T-helper 2 cell treated with Interferon-gamma antibody and Interleukin-4, amounts not matched to agents 100 ng/mL and 5 ng/mL, for 36 hours (primary cell): ENCODE results near the gene LYPD4. TPM values are rescaled to one million over a fixed set of nuclear protein-coding genes. Genes with fewer than 3 reads are reported as not detected.
"Not testable (repeated sequence)": the region's sequence is repeated elsewhere in the genome, so short reads cannot be mapped to it uniquely, and the experiment has no call there.

Source experiments
- intact Hi-C: fragments of 100-400 bp; cut with micrococcal nuclease; formaldehyde crosslinking; loops from one replicate; pipeline ENCODE4 v1.15.1; 2023
- total RNA-seq: library from RNA; stranded (reverse); gene quantifications from 2 replicates; pipeline ENCODE4 v1.2.3, GENCODE V29; 2022

LYPD4 gene
- total RNA-seq, 1 donor from 2014 or later: not detected

DNA sequence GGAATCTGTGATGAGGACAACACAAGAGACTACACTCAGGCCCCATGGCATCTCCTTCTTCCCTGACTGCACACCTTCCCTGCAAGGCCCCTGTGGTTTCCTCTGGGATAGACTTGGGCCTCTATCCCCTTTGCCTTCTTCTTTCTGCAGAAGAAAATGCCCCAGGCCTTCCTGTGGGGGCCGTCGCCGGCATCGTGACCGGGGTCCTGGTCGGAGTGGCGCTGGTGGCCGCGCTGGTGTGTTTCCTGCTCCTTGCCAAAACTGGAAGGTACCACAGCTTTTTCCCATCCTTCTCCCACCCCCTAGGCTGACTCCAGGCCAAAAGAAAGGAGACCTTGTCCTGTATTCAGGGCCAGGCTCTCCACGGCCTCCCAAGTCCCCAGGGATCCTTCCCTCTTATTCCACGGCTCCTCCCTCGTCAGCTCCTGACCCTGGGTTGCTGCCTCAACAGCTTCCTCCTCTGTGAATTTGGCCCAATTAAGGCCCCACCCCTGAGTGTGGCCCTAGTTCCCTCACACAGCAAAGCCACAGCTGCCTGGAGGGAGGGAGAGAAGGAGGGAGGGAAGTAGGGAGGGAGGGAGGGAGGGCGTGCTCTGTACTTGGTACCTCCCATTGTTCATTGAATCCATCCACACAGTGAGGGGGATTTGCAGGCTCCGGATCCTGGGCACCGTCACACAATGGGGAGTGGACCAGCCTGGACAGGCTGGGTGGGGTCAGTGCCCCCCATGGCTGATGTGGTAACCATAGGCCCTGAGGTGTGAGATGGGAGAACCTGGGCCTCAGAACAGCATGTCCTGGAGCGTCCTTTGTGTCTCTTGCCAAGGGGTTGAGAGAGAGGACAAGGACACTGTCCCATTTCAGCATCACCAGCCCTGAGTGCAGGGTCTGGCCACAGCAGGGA lies 35.6 kb downstream of the LYPD4 start:
- intact Hi-C loops: no loop called here

DNA sequence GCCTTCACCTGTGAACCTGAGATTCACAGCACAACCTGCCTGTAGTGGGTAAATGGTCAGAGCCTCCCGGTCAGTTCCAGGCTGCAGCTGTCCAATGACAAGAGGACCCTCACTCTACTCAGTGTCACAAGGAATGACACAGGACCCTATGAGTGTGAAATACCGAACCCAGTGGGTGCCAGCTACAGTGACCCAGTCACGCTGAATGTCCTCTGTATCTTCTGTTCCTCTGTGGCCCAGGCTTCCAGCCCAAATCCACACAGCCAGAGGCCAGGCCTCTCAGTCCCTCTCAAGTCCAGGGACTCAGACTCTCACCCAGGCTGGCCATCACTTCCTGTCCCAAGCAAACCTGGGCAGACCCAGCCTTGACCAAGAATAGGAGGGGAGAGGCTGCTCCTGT lies 37.3 kb downstream of the LYPD4 start:
- intact Hi-C loops: no loop called here

DNA sequence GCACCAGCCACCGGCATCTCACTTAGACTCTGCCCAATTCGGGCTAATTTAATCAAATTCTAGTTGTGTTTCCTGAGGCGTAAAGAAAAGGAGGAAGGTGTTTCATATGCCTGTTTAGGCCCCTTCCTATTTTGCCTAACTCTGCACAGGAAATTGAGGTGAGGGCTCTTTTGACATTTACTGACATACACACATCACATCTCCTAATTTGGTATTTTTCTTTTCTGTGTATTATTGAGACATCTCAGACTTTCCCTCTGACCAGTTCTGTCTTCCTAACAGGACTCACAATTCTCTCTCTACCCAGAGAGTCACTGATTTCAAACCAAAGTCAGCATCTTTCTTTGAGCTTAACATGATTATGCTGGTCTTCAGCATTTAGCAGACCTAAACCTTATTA lies 40.1 kb downstream of the LYPD4 start:
- intact Hi-C loops: no loop called here

DNA sequence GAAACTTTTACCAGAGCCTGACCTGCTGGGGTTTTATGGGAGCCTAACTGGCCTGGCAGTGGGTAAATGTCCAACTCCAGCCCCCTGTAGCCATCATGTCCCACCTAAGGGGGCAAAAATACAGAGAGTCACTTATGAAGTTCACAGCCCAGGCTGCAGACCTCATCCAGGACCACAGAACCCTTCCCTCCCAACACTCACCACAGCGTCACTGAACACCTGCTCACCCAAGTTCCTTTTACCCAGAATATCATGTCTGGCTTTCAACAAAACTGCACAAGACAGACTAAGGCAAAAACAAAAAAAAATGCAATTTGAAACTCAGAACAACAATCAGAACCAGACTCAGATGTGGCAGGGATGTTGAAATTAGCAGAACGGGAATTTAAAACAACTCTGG lies 41.7 kb downstream of the LYPD4 start:
- intact Hi-C loops: no loop called here

DNA sequence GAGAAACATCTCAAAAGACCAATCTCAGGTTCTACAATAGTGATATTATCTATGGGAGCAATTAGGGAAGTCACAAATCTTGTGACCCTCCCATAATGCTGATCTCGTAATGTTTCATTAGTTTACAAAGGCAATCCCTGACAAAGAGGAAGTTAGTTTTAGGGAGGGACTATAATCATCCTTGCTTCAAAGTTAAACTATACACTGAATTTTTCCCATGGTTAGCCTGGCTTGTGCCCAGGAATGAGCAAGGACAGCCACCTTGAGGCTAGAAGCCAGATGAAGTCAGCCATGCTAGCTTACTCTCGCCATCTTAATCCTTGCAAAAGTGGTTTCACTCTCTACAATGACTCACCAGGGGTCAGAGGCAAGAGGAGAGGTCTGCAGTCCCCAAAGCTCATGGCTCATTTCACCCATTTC lies 42.7 kb downstream of the LYPD4 start:
- intact Hi-C loops: no loop called here

DNA sequence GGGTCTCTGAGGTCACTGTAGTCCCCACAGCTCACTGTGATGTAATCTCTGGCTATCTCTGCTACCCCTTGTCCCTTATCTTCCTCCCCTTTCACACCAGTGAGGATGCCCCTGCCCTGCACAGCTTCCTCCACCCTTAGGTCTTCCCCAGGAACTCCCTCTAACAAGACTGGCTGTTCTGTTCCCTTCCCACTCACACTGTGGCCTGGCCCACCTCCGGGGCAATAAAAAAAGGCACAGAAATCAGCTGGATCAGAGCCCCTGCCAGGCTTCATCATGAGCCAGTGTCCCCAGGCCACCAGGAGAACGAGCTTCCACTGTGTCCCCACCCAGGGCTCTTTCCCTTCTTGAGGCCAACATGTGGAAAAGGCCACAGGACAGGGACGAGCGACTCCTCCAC lies 43.5 kb downstream of the LYPD4 start:
- intact Hi-C loops: no loop called here

DNA sequence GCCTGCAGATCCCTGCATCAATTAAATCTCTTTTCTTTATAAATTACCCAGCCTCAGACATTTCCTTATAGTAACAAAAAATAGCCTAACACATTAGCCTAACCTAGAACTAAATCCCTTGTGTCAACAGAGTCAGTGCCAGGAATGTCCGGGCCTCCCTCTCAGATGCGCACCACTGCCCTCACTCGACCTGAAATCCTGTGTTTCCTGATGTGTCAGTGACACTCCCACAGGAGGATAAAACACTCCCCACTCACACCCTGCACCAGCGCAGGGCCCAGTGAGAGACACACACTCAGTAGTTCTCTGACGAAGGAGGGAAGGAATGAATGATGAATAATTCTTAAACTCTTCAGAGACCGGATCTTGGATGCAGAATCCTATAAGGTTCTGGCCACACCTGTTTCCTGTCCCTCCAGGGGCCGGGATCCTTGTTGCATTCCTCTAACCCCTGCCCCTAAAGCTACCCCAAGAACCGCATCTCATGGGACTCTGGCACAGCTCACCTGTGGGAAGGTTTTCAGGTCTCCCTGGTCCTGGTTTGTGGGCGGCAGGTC lies 45.0 kb downstream of the LYPD4 start:
- intact Hi-C loops: no loop called here

DNA sequence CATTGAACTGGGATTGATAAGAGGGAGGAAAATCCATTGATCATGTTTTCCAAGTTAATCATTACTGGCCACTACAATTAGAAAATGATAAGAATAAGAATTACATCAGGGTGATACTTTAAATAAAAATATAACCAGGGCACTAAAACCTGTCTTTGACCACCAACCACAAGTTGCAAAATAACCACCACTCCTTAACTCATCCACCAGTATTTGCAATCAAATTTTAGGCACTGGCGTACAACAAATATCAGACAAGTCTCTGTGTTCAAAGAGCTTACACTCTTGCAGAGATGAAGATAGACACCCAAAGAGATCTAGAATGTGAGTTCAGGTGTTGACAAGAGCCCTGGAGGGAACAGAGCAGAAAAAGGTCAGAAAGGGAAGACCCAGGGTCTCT lies 47.6 kb downstream of the LYPD4 start:
- intact Hi-C loops: no loop called here

DNA sequence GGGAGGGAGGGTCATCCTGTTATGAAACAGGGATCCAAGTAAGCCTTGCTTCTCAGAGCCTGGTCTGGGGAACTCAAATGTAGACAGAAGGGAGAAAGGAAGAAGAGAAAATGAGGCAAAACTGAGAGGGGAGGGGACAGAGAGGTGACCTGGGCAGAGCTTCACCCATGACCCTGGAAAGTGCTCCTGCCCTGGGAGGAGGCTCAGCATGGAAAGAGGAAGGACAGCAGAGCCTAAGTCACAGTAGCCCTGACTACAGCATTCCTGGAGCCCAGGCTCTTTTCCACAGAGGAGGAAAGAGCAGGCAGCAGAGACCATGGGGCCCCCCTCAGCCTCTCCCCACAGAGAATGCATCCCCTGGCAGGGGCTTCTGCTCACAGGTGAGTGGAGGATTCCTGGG lies 48.1 kb downstream of the LYPD4 start, which contains the start of gene CEACAM3:
CEACAM3 (plus strand) TSS at position 226 of the 400 bp plus-strand sequence; CDS start at position 317, 91 bp downstream.
- intact Hi-C loops: no loop called here

DNA sequence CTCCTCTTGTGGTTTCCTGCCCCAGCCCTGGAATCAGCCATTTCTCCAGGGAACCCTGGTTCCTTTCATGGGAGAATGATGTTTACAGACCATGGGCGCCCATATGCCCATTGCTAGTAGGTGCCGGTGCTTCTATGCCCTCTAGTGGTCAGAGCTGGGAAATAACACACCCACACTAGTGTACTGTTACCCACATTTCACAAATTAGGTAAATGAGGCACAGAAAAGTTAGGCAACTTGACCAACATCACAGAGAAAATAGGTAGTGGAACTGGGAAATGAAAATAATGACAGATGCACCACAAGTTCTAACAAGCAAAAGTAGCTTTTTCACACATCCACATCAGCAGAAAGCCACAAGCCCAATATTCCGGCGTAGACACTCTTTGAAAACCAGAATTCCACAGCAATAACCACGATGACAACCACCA lies 49.4 kb downstream of the LYPD4 start:
- intact Hi-C loops: loop anchor here (1.0 kb wide), 1 partner anchor 26 kb away; no protein-coding TSS in a partner anchor

DNA sequence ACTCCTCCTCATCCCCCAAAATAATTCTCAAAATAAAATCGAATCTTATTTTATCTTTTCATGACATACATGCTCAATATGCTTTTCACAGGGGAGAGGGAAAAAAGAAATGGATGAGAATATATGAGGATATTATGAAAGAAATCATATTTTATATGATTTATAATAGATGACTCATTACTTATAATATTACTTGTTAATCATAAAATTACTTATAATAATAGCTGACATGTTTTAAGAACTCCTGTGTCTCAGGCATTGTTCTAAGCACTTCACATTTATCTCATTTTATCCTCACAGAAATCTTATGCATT lies 51.1 kb downstream of the LYPD4 start:
- intact Hi-C loops: no loop called here

DNA sequence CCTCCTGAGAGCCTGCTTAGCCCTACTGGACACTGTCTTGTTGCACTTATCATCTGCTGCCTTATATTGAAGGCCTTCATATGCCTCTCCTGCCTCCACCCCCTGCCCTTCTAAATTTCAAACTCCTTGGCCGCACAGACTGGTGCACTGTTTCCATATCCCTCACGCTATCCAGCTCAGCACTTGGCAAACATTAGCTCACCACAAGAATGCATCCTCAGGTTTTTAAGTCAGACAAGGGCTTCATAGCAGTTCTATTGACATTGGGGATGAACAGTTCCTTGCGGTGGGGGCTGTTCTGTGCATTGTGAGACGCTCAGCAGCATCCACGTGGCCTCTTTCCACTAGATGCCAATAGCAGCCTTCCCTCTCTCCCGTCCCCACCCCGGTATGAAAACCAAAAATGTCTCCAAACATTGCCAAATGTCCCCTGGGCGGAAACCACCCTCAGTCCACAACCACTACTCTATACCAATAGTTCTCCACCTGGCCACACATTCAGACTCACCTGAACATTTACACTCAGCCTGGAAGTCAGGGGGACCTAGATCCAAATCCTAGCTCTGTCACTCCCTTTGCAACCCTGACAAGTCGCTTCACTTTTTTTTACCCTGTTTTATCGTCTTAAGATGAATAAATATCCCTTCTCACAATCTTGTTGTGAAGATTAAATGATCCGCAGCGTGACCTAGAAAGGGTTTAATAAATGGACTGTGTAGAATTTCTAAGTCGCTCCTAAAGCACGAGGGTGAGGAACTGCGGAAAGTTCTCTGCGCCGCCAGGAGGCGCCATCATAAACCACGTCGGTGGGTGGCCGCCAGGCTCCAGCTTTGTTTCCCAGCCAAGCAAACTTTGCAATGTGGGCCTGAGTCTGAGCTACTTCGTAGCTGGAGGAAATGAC lies 51.7 kb downstream of the LYPD4 start:
- intact Hi-C loops: no loop called here

DNA sequence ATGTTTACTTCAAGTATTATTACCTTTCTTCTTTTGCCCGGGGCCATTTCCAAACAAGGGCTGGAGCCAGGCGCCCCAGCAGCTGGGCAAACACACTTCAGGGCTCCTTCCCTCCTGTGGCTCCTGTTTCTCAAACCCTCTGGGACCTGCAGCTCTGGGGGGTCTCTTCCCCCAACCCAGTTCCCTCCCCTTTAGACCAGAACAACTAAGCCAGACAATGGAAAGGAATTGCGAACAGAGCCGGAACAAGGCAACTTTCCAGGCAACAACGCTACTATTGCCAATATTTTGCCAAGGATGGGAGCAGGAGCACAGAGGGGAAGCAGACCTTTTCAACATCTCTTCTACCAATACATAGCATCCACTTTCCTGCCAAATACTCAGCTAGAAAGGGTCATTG lies 55.4 kb downstream of the LYPD4 start:
- intact Hi-C loops: not testable (repeated sequence)

DNA sequence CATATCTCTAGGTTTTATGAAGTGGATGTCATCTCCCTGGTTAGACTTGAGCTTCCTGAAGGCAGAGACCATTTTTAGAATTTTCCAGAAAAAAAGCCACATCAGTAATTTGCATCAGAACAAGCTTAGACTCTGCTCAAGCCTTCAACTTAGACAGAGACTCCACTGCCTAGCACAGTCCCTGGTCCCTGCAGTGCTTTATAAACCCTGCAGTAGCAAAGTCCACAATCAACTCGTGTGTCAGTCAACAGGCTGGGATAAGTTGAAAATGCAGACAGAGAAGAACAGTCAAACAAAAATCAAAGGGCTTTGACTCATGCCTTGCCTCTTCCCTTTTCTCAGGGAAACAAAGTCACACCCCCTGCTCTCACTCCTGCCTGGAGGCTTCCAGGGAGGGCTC lies 56.0 kb downstream of the LYPD4 start:
- intact Hi-C loops: not testable (repeated sequence)

Other genes with a start within 250 kb of the LYPD4 start
- gene CEACAM4, start 217.6 kb downstream of the LYPD4 start, total RNA-seq: not detected in 2 replicates
- gene CEACAM7, start 156.4 kb downstream of the LYPD4 start, total RNA-seq: not detected in 2 replicates
- gene CEACAM5, start 136.1 kb downstream of the LYPD4 start, total RNA-seq: not detected in 2 replicates
- gene CEACAM6, start 89.2 kb downstream of the LYPD4 start, total RNA-seq: not detected in 2 replicates
- gene CEACAM3, start 48.1 kb downstream of the LYPD4 start, total RNA-seq: not detected in 2 replicates
- not detected in 2 replicates for gene DMRTC2, start 359 bp upstream of the LYPD4 start, total RNA-seq
- gene RPS19, start 15.6 kb upstream of the LYPD4 start, total RNA-seq: 2,743 and 2,797 TPM in 2 replicates
- gene CD79A, start 32.6 kb upstream of the LYPD4 start, total RNA-seq: 1.7 TPM in 2 replicates
- gene ARHGEF1, start 38.5 kb upstream of the LYPD4 start, total RNA-seq: 593 TPM in 2 replicates
- 1.7 and 1.8 TPM in 2 replicates for gene ERFL, start 83.8 kb upstream of the LYPD4 start, total RNA-seq
- gene RABAC1, start 114.6 kb upstream of the LYPD4 start, total RNA-seq: 63.6 and 67.5 TPM in 2 replicates
- 2.3 and 2.5 TPM in 2 replicates for gene ATP1A3, start 149.5 kb upstream of the LYPD4 start, total RNA-seq
- gene GRIK5, start 225.5 kb upstream of the LYPD4 start, total RNA-seq: 2.0 and 2.9 TPM in 2 replicates
- 14.2 and 14.6 TPM in 2 replicates for gene ZNF574, start 231.5 kb upstream of the LYPD4 start, total RNA-seq